Hepatocyte (in vitro differentiated cells): ENCODE results near the gene TPBGL. TPM values are rescaled to one million over a fixed set of nuclear protein-coding genes. Genes with fewer than 3 reads are reported as not detected.

Source experiments
- DNase-seq: peaks from one replicate; pipeline ENCODE4 v3.0.0-alpha.2; 2016; ENCODE audit warnings: low spot score
- H2AFZ ChIP-seq: fragments of 200-600 bp; sonication (generic); 2 replicates; pipeline ENCODE4 v1.6.0; 2016; ENCODE audit warnings: antibody characterized with exemption, mild to moderate bottlenecking
- H3K27ac ChIP-seq: fragments of 200-600 bp; sonication (generic); 2 replicates; pipeline ENCODE4 v1.5.1; 2016; ENCODE audit warnings: mild to moderate bottlenecking
- H3K27me3 ChIP-seq: fragments of 200-600 bp; sonication (generic); 2 replicates; pipeline ENCODE4 v1.6.1; 2016
- H3K36me3 ChIP-seq: fragments of 200-600 bp; sonication (generic); replicated peaks from 2 replicates; pipeline ENCODE4 v1.5.1; 2016; ENCODE audit warnings: low read depth; ENCODE audit not compliant: insufficient read depth
- H3K4me1 ChIP-seq: fragments of 200-600 bp; sonication (generic); 2 replicates; pipeline ENCODE4 v1.5.1; 2016; ENCODE audit warnings: mild to moderate bottlenecking, moderate library complexity; ENCODE audit not compliant: insufficient read depth
- H3K4me2 ChIP-seq: fragments of 200-600 bp; sonication (generic); 2 replicates; pipeline ENCODE4 v1.6.0; 2016
- H3K4me3 ChIP-seq: fragments of 200-600 bp; sonication (generic); 2 replicates; pipeline ENCODE4 v1.5.1; 2016; ENCODE audit warnings: mild to moderate bottlenecking
- H3K79me2 ChIP-seq: fragments of 200-600 bp; sonication (generic); 2 replicates; pipeline ENCODE4 v1.6.0; 2017; ENCODE audit warnings: mild to moderate bottlenecking
- H3K9me2 ChIP-seq: fragments of 200-600 bp; sonication (generic); replicated peaks from 2 replicates; pipeline ENCODE4 v1.6.0; 2017; ENCODE audit warnings: mild to moderate bottlenecking; ENCODE audit not compliant: insufficient read depth
- H3K9me3 ChIP-seq: fragments of 200-600 bp; sonication (generic); 2 replicates; pipeline ENCODE4 v1.5.1; 2016; ENCODE audit warnings: low read depth, mild to moderate bottlenecking
- H4K20me1 ChIP-seq: fragments of 200-600 bp; sonication (generic); 2 replicates; pipeline ENCODE4 v1.6.0; 2016; ENCODE audit warnings: mild to moderate bottlenecking; ENCODE audit not compliant: insufficient read depth, poor library complexity, severe bottlenecking
- CTCF ChIP-seq: fragments of 200-600 bp; sonication (generic); IDR thresholded peaks from 2 replicates; pipeline ENCODE4 v1.5.1; 2016; ENCODE audit warnings: antibody characterized with exemption, mild to moderate bottlenecking; ENCODE audit not compliant: poor library complexity
- EZH2 ChIP-seq: fragments of 200-600 bp; sonication (generic); IDR thresholded peaks from 2 replicates; pipeline ENCODE4 v1.6.1; 2016; ENCODE audit warnings: antibody characterized with exemption, mild to moderate bottlenecking, borderline replicate concordance
- EZH2phosphoT487 ChIP-seq: fragments of 200-600 bp; sonication (generic); IDR thresholded peaks from one replicate; pipeline ENCODE4 v1.6.1; 2018; ENCODE audit warnings: antibody characterized with exemption, mild to moderate bottlenecking, low read depth, moderate library complexity; ENCODE audit not compliant: unreplicated experiment, severe bottlenecking
- WGBS: methylation state at CpG from one replicate; pipeline ENCODE4 v1.1.6; 2016; ENCODE audit warnings: low lambda C conversion rate; ENCODE audit errors: missing lambda C conversion rate; 5-methylcytosine and 5-hydroxymethylcytosine counted together
- polyA plus RNA-seq: library from polyadenylated mRNA; unstranded; fragments of >200 nt; fragmentation: Nextera tagmentation; extraction: Ambion mirVana; gene quantifications from 2 replicates; pipeline ENCODE4 v1.2.1, GENCODE V29; 2016
- total RNA-seq: library from RNA; depleted of rRNA; stranded (reverse); fragments of >200 nt; gene quantifications from 2 replicates; pipeline ENCODE4 v1.2.3, GENCODE V29; 2014

Gene TPBGL
- total and polyA plus RNA-seq, 2 experiments from 2014 or later: 0.12 TPM; not detected in 1

- no peak for DNase-seq
- Histone ChIP-seq H3K4me1 (no peaks in the 10 kb centered on the region), H3K79me2 (no peaks in the 10 kb centered on the region), H3K4me3 (no peak overlapping the region), H3K36me3 (no peaks in the 10 kb centered on the region), H3K4me2 (no peak overlapping the region), H3K9me2 (no peaks in the 10 kb centered on the region), H2AFZ (no peak overlapping the region), H3K27me3 (no peaks in the 10 kb centered on the region), H3K27ac (no peak overlapping the region), H4K20me1 (no peaks in the 10 kb centered on the region), H3K9me3 (no peaks in the 10 kb centered on the region)
- TF ChIP-seq EZH2phosphoT487 (no peak), CTCF (no peak), EZH2 (no peak)
- 73% methylated on average over 10 of the region's 10 CpGs for WGBS
These were observed 20.0 kb downstream of the TPBGL start for GRCh38 chr11:75260396-75261170.

- 90% methylated on average over 6 of the region's 6 CpGs for WGBS
These were observed 21.4 kb downstream of the TPBGL start for GRCh38 chr11:75261902-75262361.

GRCh38 chr11:75262436-75262835 is 21.9 kb downstream of the TPBGL start:
- no peak overlapping the region for H3K27ac ChIP-seq
- WGBS: 98% methylated on average over 4 of the region's 4 CpGs

More at GRCh38 chr11:75261902-75262361, 21.4 kb downstream of the TPBGL start:
- Histone ChIP-seq H3K79me2 (no peaks in the 10 kb centered on the region), H3K4me3 (no peak overlapping the region), H3K27me3 (no peaks in the 10 kb centered on the region), H3K27ac (no peak overlapping the region), H3K4me2 (no peak overlapping the region), H3K9me3 (no peaks in the 10 kb centered on the region), H3K9me2 (no peaks in the 10 kb centered on the region), H3K4me1 (no peaks in the 10 kb centered on the region), H3K36me3 (no peaks in the 10 kb centered on the region), H2AFZ (no peak overlapping the region), H4K20me1 (no peaks in the 10 kb centered on the region)
- no peak for TF ChIP-seq EZH2
- TF ChIP-seq CTCF: no peak
- TF ChIP-seq EZH2phosphoT487: no peak
- no peak for DNase-seq

More at GRCh38 chr11:75262436-75262835, 21.9 kb downstream of the TPBGL start:
- DNase-seq: no peak
- TF ChIP-seq EZH2phosphoT487 (no peak), CTCF (no peak), EZH2 (no peak)
- Histone ChIP-seq H3K4me3 (no peak overlapping the region), H3K4me1 (no peaks in the 10 kb centered on the region), H3K27me3 (no peaks in the 10 kb centered on the region), H2AFZ (no peak overlapping the region), H4K20me1 (no peaks in the 10 kb centered on the region), H3K4me2 (no peak overlapping the region), H3K36me3 (no peaks in the 10 kb centered on the region), H3K9me3 (no peaks in the 10 kb centered on the region), H3K79me2 (no peaks in the 10 kb centered on the region), H3K9me2 (no peaks in the 10 kb centered on the region)
